ENCODE data around the gene RPL22. TPM values are rescaled to one million over a fixed set of nuclear protein-coding genes. Genes with fewer than 3 reads are reported as not detected.

The RPL22 gene
- total and polyA plus RNA-seq, 12 donors, result 223 to 639 (median 277) TPM

GRCh38 chr1:6244401-6245049 lies 45.1 kb upstream of the RPL22 start:
- H3K4me1 ChIP-seq, result peaks cover 0 to 44% (median 34%) of the 10 kb centered on the region in 9 donors
- no peak for TF ChIP-seq CTCF (IDR thresholded peaks at IDR 0.05)
- no peak for ATAC-seq
- intact Hi-C loops (cut with DNase I), result loop anchor here (1.0 to 10.0 kb wide), 17 partner anchors 37 to 202 kb away; partner anchors contain the start of genes RNF207 (in 3 of the 10) and CHD5 (in 1 of the 10)
- H3K27ac ChIP-seq, result no peak overlapping the region
- no peak for DNase-seq
- H3K36me3 ChIP-seq, result no peaks in the 10 kb centered on the region
- H3K9me3 ChIP-seq, result no peaks in the 10 kb centered on the region
- H3K4me3 ChIP-seq, result no peak overlapping the region
- WGBS, 2 donors, result 2 to 3% methylated on average over 20 to 24 of the region's 24 CpGs
- H3K27me3 ChIP-seq, result peaks cover 24 to 98% (median 92%) of the 10 kb centered on the region in 7 donors

- no peak for ATAC-seq
- 3 to 5% methylated on average over 16 of the region's 16 CpGs for WGBS, 2 donors
- DNase-seq, result no peak
- H3K36me3 ChIP-seq, result no peaks in the 10 kb centered on the region
- no peak within 1 kb of the TSS for H3K4me3 ChIP-seq
- TF ChIP-seq CTCF (IDR thresholded peaks at IDR 0.05), result no peak
- H3K27ac ChIP-seq, result no peak within 1 kb of the TSS
- H3K4me1 ChIP-seq, result peaks cover 0 to 42% (median 32%) of the 10 kb centered on the region in 9 donors
- intact Hi-C loops (cut with DNase I), result loop anchor here in 9 of 10 donors (2.0 to 10.0 kb wide), 10 partner anchors 37 to 202 kb away; partner anchors contain the start of genes RNF207 (in 3 of the 9) and CHD5 (in 1 of the 9)
- H3K9me3 ChIP-seq, result no peaks in the 10 kb centered on the region
- peaks cover 23 to 99% (median 90%) of the 10 kb centered on the region in 7 donors for H3K27me3 ChIP-seq
Measured at GRCh38 chr1:6243993-6244392, 44.6 kb upstream of the RPL22 start, which contains the start of gene HES3. TSS of gene HES3 (plus strand) at chr1:6244179. CDS start at chr1:6244366, 187 bp downstream.

GRCh38 chr1:6243053-6243834 lies 43.8 kb upstream of the RPL22 start:
- DNase-seq (no peak), ATAC-seq (no peak)
- peaks cover 0 to 37% (median 29%) of the 10 kb centered on the region in 9 donors for H3K4me1 ChIP-seq
- no peaks in the 10 kb centered on the region for H3K36me3 ChIP-seq
- TF ChIP-seq CTCF (IDR thresholded peaks at IDR 0.05), result no peak
- no peaks in the 10 kb centered on the region for H3K9me3 ChIP-seq
- H3K27ac ChIP-seq, result no peak overlapping the region
- H3K4me3 ChIP-seq, result no peak overlapping the region
- WGBS, 2 donors, result 22% methylated on average over 20 of the region's 20 CpGs
- intact Hi-C loops (cut with DNase I), result loop anchor here in 7 of 10 donors (5.0 to 10.0 kb wide), 7 partner anchors 36 to 201 kb away; partner anchors contain the start of genes RNF207 (in 3 of the 7) and CHD5 (in 1 of the 7)
- peaks cover 21 to 99% (median 87%) of the 10 kb centered on the region in 7 donors for H3K27me3 ChIP-seq
